ENCODE data around the gene ADGRD1.

- TF ChIP-seq POLR2A (IDR thresholded peaks at IDR 0.05): no peak
- TF ChIP-seq CTCF (IDR thresholded peaks at IDR 0.05): no peak
Observed at GRCh38 chr12:131063960-131064359, 110.3 kb downstream of the ADGRD1 start.
